ENCODE results near the gene ADCY2.

The ADCY2 gene

DNA sequence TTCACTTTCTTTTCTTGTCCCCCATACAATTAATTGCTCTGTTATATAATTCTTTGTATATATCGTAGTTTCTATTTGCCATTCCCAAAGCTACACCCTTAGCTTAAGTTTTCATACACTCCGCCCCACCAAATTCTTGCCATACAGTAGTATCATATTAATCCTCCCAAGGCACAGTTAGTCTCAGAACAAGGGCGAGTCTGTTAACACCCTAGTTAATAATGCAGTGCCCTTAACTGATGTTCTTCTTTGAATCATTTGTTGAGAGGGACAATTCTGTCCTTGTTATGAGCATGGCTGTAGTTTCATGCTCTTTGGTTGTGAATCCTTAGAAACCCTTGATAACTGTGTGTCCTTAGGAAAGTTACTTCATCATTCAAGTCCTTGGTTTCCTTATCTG is 248.8 kb downstream of the ADCY2 start:
- ChIA-PET POLR2A (no interaction called here), CTCF (no interaction called here)
- Histone ChIP-seq H3K36me3 (ENCODE audit: control insufficient read depth in 2 of 2, insufficient read depth in 1 of 2, low read length in 2 of 2) (no peaks in the 10 kb centered on the region), H3K4me3 (ENCODE audit: low read depth, low read length) (no peak overlapping the region), H3K4me1 (ENCODE audit: control insufficient read depth, insufficient read depth, low read length) (no peaks in the 10 kb centered on the region), H3K9me3 (ENCODE audit: control insufficient read depth, insufficient read depth, low read depth, low read length) (no peaks in the 10 kb centered on the region), H3K27ac (ENCODE audit: extremely low read depth, low read depth, low read length) (no peak overlapping the region)
- TF ChIP-seq ZNF670 (tag by site-specific recombination; IDR thresholded peaks at IDR 0.05; ENCODE audit: low read depth) (no peak), HOXA7 (CRISPR knock-in tag; IDR thresholded peaks at IDR 0.05; ENCODE audit: borderline replicate concordance) (no peak), GLIS1 (tag by site-specific recombination; IDR thresholded peaks at IDR 0.05) (no peak)

DNA sequence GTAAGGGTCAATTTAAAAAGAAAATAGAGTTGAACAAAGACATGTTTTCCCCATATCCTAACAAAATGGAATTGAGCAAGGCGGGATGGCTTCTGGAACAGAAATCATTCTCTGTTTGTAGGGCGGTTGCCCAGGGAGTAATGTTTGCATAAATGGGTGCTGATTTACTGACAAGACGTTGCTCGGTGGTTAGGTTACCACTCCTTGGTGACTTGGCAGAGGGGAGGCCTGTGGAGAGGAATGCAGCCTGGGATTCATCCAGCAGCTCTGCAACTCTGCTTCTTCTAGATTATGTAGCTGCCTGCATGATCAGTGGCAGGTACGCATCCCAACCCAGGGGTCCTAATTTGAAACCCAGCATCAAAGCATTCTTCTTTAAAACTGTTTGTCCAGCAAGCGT is 254.8 kb downstream of the ADCY2 start:
- H3K36me3 ChIP-seq (ENCODE audit: control insufficient read depth in 2 of 2, insufficient read depth in 1 of 2, low read length in 2 of 2), result no peaks in the 10 kb centered on the region
- no peak overlapping the region for H3K27ac ChIP-seq (ENCODE audit: extremely low read depth, low read depth, low read length)
- no peak overlapping the region for H3K4me3 ChIP-seq (ENCODE audit: low read depth, low read length)
- ChIA-PET CTCF (interaction anchor here (0.7 kb wide), 1 partner anchor 133 kb away, joined by 3 read pairs; no protein-coding TSS in a partner anchor), POLR2A (no interaction called here)
- no peaks in the 10 kb centered on the region for H3K9me3 ChIP-seq (ENCODE audit: control insufficient read depth, insufficient read depth, low read depth, low read length)
- H3K4me1 ChIP-seq (ENCODE audit: control insufficient read depth, insufficient read depth, low read length), result no peaks in the 10 kb centered on the region
- TF ChIP-seq ZNF544 (tag by site-specific recombination; IDR thresholded peaks at IDR 0.05), result no peak
- TF ChIP-seq ZNF239 (tag by site-specific recombination; IDR thresholded peaks at IDR 0.05), result no peak
- no peak for TF ChIP-seq ZNF292 (tag by site-specific recombination; IDR thresholded peaks at IDR 0.05; ENCODE audit: borderline replicate concordance, low read depth)
- TF ChIP-seq ZNF16 (tag by site-specific recombination; IDR thresholded peaks at IDR 0.05; ENCODE audit: low read depth), result no peak
- TF ChIP-seq, protein P1, sequence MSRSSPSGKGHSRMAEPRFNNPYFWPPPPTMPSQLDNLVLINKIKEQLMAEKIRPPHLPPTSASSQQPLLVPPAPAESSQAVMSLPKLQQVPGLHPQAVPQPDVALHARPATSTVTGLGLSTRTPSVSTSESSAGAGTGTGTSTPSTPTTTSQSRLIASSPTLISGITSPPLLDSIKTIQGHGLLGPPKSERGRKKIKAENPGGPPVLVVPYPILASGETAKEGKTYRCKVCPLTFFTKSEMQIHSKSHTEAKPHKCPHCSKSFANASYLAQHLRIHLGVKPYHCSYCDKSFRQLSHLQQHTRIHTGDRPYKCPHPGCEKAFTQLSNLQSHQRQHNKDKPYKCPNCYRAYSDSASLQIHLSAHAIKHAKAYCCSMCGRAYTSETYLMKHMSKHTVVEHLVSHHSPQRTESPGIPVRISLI (tag by site-specific recombination; IDR thresholded peaks at IDR 0.05), result no peak
- no peak for TF ChIP-seq SCRT1 (tag by site-specific recombination; IDR thresholded peaks at IDR 0.05; ENCODE audit: borderline replicate concordance)
- no peak for TF ChIP-seq ZNF138 (tag by site-specific recombination; IDR thresholded peaks at IDR 0.05; ENCODE audit: borderline replicate concordance)
- TF ChIP-seq ZNF248 (tag by site-specific recombination; IDR thresholded peaks at IDR 0.05), result no peak
- TF ChIP-seq ZNF404 (tag by site-specific recombination; IDR thresholded peaks at IDR 0.05), result no peak
- TF ChIP-seq, protein P2, sequence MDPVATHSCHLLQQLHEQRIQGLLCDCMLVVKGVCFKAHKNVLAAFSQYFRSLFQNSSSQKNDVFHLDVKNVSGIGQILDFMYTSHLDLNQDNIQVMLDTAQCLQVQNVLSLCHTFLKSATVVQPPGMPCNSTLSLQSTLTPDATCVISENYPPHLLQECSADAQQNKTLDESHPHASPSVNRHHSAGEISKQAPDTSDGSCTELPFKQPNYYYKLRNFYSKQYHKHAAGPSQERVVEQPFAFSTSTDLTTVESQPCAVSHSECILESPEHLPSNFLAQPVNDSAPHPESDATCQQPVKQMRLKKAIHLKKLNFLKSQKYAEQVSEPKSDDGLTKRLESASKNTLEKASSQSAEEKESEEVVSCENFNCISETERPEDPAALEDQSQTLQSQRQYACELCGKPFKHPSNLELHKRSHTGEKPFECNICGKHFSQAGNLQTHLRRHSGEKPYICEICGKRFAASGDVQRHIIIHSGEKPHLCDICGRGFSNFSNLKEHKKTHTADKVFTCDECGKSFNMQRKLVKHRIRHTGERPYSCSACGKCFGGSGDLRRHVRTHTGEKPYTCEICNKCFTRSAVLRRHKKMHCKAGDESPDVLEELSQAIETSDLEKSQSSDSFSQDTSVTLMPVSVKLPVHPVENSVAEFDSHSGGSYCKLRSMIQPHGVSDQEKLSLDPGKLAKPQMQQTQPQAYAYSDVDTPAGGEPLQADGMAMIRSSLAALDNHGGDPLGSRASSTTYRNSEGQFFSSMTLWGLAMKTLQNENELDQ (tag by site-specific recombination; IDR thresholded peaks at IDR 0.05; ENCODE audit: low read depth), result no peak
- no peak for TF ChIP-seq ZNF670 (tag by site-specific recombination; IDR thresholded peaks at IDR 0.05; ENCODE audit: low read depth)

DNA sequence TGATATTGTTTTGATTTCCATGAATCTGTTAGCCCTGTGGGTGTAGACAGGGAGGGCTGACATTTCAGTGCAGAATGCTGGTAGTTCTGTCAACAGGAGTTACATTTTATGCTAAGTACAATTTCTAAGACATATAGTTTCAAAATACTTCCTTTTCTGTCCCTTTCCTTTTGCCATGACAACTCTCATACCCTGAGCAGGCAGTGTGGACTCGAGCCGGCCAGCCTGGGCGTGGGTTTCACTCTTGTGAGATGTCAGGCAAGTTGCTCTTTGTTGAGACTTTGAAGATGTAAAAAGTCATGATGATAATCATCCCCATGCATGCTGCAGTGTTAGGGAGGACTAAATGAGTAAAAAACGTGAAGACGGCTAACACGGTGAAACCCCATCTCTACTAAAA is 257.1 kb downstream of the ADCY2 start:
- Histone ChIP-seq H3K4me1 (ENCODE audit: control insufficient read depth, insufficient read depth, low read length) (no peaks in the 10 kb centered on the region), H3K4me3 (ENCODE audit: low read depth, low read length) (no peak overlapping the region), H3K36me3 (ENCODE audit: control insufficient read depth in 2 of 2, insufficient read depth in 1 of 2, low read length in 2 of 2) (no peaks in the 10 kb centered on the region), H3K27ac (ENCODE audit: extremely low read depth, low read depth, low read length) (no peak overlapping the region), H3K9me3 (ENCODE audit: control insufficient read depth, insufficient read depth, low read depth, low read length) (no peaks in the 10 kb centered on the region)
- ChIA-PET POLR2A (no interaction called here), CTCF (no interaction called here)
- TF ChIP-seq ZBTB20 (tag by site-specific recombination; IDR thresholded peaks at IDR 0.05) (no peak), ZNF175 (tag by site-specific recombination; IDR thresholded peaks at IDR 0.05) (no peak), ZFP3 (tag by site-specific recombination; IDR thresholded peaks at IDR 0.05; ENCODE audit: low read depth) (no peak), HOXC10 (CRISPR knock-in tag; IDR thresholded peaks at IDR 0.05) (no peak), ZNF138 (tag by site-specific recombination; IDR thresholded peaks at IDR 0.05; ENCODE audit: borderline replicate concordance) (no peak), MZF1 (tag by site-specific recombination; IDR thresholded peaks at IDR 0.05; ENCODE audit: borderline replicate concordance) (no peak), ZNF391 (tag by site-specific recombination; IDR thresholded peaks at IDR 0.05; ENCODE audit: borderline replicate concordance, low read depth) (no peak)
- TF ChIP-seq, protein P3, sequence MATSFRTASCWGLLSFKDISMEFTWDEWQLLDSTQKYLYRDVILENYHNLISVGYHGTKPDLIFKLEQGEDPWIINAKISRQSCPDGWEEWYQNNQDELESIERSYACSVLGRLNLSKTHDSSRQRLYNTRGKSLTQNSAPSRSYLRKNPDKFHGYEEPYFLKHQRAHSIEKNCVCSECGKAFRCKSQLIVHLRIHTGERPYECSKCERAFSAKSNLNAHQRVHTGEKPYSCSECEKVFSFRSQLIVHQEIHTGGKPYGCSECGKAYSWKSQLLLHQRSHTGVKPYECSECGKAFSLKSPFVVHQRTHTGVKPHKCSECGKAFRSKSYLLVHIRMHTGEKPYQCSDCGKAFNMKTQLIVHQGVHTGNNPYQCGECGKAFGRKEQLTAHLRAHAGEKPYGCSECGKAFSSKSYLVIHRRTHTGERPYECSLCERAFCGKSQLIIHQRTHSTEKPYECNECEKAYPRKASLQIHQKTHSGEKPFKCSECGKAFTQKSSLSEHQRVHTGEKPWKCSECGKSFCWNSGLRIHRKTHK (tag by site-specific recombination; IDR thresholded peaks at IDR 0.05), result no peak

Data from HEK293 (cell line).